GM23338 (cell line): ENCODE results near the gene ERCC6. TPM values are rescaled to one million over a fixed set of nuclear protein-coding genes. Genes with fewer than 3 reads are reported as not detected.

Experiments
- CREB1 ChIP-seq: fragments of 250-450 bp; sonication (Bioruptor Pico); IDR thresholded peaks from 2 replicates; pipeline ENCODE4 v1.5.0; 2020; ENCODE audit warnings: low read depth, mild to moderate bottlenecking, moderate library complexity
- EZH2 ChIP-seq: fragments of 200-600 bp; sonication (generic); IDR thresholded peaks from one replicate; pipeline ENCODE4 v1.8.0; 2017; ENCODE audit warnings: antibody characterized with exemption, mild to moderate bottlenecking, low read depth; ENCODE audit not compliant: unreplicated experiment
- POLR2AphosphoS5 ChIP-seq: IDR thresholded peaks from 2 replicates; pipeline ENCODE4 v1.6.1; 2016; ENCODE audit warnings: antibody characterized with exemption, low read depth
- polyA plus RNA-seq: library from polyadenylated mRNA; unstranded; fragments of >200 nt; fragmentation: Nextera tagmentation; extraction: Ambion mirVana; gene quantifications from 2 replicates; pipeline ENCODE4 v1.2.1, GENCODE V29; 2016
- total RNA-seq: library from RNA; depleted of rRNA; stranded (reverse); fragments of >200 nt; shearing (Covaris generic); gene quantifications from 2 replicates; pipeline ENCODE4 v1.2.3, GENCODE V29; 2014
- TF ChIP-seq, protein P1 (sequence below): fragments of 250-450 bp; sonication (Bioruptor Pico); IDR thresholded peaks from 2 replicates; pipeline ENCODE4 v1.5.0; 2020; ENCODE audit warnings: mild to moderate bottlenecking, moderate library complexity
- TF ChIP-seq, protein P2 (sequence below): IDR thresholded peaks from one replicate; pipeline ENCODE4 v1.6.1; 2018; ENCODE audit warnings: antibody characterized with exemption; ENCODE audit not compliant: unreplicated experiment
- TF ChIP-seq, protein P3 (sequence below): IDR thresholded peaks from 2 replicates; pipeline ENCODE4 v1.6.1; 2016; ENCODE audit warnings: antibody characterized with exemption

ERCC6 gene
- total and polyA plus RNA-seq, 2 experiments from 2014 or later = 2.5 to 13.8 TPM

DNA sequence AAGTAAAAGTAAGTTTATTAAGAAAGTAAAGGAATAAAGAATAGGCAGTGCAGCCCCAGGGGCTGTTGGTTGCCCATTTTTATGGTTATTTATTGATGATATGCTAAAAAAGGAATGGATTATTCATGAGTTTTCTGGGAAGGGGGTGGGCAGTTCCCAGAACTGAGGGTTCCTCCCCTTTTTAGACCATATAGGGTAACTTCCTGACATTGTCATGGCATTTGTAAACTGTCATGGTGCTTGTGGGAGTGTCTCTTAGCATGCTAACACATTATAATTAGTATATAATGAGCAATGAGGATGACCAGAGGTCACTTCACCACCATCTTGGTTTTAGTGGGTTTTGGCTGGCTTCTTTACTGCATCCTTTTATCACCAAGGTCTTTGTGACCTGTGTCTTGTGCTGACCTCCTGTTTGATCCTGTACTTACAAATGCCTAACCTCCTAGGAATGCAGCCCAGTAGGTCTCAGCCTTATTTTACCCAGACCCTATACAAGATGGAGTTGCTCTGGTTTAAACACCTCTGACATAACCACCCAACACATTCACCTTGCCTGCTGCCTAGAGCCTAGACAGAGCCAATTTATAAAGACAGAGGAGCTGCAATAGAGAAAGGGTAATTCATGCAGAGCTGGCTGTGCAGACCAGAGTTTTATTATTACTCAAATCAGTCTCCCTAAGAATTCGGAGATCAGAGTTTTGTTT is 10.9 kb upstream of the ERCC6 start (continued):
- TF ChIP-seq, protein P1, sequence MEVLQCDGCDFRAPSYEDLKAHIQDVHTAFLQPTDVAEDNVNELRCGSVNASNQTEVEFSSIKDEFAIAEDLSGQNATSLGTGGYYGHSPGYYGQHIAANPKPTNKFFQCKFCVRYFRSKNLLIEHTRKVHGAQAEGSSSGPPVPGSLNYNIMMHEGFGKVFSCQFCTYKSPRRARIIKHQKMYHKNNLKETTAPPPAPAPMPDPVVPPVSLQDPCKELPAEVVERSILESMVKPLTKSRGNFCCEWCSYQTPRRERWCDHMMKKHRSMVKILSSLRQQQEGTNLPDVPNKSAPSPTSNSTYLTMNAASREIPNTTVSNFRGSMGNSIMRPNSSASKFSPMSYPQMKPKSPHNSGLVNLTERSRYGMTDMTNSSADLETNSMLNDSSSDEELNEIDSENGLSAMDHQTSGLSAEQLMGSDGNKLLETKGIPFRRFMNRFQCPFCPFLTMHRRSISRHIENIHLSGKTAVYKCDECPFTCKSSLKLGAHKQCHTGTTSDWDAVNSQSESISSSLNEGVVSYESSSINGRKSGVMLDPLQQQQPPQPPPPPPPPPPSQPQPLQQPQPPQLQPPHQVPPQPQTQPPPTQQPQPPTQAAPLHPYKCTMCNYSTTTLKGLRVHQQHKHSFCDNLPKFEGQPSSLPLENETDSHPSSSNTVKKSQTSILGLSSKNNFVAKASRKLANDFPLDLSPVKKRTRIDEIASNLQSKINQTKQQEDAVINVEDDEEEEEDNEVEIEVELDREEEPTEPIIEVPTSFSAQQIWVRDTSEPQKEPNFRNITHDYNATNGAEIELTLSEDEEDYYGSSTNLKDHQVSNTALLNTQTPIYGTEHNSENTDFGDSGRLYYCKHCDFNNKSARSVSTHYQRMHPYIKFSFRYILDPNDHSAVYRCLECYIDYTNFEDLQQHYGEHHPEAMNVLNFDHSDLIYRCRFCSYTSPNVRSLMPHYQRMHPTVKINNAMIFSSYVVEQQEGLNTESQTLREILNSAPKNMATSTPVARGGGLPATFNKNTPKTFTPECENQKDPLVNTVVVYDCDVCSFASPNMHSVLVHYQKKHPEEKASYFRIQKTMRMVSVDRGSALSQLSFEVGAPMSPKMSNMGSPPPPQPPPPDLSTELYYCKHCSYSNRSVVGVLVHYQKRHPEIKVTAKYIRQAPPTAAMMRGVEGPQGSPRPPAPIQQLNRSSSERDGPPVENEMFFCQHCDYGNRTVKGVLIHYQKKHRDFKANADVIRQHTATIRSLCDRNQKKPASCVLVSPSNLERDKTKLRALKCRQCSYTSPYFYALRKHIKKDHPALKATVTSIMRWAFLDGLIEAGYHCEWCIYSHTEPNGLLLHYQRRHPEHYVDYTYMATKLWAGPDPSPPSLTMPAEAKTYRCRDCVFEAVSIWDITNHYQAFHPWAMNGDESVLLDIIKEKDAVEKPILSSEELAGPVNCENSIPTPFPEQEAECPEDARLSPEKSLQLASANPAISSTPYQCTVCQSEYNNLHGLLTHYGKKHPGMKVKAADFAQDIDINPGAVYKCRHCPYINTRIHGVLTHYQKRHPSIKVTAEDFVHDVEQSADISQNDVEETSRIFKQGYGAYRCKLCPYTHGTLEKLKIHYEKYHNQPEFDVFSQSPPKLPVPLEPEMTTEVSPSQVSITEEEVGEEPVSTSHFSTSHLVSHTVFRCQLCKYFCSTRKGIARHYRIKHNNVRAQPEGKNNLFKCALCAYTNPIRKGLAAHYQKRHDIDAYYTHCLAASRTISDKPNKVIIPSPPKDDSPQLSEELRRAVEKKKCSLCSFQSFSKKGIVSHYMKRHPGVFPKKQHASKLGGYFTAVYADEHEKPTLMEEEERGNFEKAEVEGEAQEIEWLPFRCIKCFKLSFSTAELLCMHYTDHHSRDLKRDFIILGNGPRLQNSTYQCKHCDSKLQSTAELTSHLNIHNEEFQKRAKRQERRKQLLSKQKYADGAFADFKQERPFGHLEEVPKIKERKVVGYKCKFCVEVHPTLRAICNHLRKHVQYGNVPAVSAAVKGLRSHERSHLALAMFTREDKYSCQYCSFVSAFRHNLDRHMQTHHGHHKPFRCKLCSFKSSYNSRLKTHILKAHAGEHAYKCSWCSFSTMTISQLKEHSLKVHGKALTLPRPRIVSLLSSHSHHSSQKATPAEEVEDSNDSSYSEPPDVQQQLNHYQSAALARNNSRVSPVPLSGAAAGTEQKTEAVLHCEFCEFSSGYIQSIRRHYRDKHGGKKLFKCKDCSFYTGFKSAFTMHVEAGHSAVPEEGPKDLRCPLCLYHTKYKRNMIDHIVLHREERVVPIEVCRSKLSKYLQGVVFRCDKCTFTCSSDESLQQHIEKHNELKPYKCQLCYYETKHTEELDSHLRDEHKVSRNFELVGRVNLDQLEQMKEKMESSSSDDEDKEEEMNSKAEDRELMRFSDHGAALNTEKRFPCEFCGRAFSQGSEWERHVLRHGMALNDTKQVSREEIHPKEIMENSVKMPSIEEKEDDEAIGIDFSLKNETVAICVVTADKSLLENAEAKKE (CRISPR knock-in tag) = no peak
- TF ChIP-seq POLR2AphosphoS5 (no peak), CREB1 (CRISPR knock-in tag) (no peak), EZH2 (no peak)
- TF ChIP-seq, protein P2, sequence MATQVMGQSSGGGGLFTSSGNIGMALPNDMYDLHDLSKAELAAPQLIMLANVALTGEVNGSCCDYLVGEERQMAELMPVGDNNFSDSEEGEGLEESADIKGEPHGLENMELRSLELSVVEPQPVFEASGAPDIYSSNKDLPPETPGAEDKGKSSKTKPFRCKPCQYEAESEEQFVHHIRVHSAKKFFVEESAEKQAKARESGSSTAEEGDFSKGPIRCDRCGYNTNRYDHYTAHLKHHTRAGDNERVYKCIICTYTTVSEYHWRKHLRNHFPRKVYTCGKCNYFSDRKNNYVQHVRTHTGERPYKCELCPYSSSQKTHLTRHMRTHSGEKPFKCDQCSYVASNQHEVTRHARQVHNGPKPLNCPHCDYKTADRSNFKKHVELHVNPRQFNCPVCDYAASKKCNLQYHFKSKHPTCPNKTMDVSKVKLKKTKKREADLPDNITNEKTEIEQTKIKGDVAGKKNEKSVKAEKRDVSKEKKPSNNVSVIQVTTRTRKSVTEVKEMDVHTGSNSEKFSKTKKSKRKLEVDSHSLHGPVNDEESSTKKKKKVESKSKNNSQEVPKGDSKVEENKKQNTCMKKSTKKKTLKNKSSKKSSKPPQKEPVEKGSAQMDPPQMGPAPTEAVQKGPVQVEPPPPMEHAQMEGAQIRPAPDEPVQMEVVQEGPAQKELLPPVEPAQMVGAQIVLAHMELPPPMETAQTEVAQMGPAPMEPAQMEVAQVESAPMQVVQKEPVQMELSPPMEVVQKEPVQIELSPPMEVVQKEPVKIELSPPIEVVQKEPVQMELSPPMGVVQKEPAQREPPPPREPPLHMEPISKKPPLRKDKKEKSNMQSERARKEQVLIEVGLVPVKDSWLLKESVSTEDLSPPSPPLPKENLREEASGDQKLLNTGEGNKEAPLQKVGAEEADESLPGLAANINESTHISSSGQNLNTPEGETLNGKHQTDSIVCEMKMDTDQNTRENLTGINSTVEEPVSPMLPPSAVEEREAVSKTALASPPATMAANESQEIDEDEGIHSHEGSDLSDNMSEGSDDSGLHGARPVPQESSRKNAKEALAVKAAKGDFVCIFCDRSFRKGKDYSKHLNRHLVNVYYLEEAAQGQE = no peak
- TF ChIP-seq, protein P3, sequence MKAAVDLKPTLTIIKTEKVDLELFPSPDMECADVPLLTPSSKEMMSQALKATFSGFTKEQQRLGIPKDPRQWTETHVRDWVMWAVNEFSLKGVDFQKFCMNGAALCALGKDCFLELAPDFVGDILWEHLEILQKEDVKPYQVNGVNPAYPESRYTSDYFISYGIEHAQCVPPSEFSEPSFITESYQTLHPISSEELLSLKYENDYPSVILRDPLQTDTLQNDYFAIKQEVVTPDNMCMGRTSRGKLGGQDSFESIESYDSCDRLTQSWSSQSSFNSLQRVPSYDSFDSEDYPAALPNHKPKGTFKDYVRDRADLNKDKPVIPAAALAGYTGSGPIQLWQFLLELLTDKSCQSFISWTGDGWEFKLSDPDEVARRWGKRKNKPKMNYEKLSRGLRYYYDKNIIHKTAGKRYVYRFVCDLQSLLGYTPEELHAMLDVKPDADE = no peak
